Psoas muscle (tissue), 8 donors: ENCODE results near the gene COL20A1. TPM values are rescaled to one million over a fixed set of nuclear protein-coding genes. Genes with fewer than 3 reads are reported as not detected.

Source experiments
- ATAC-seq, 4 donors: fragments of 200-7000 bp; cut with Tn5 transposase; one replicate each; pipeline ENCODE4 v1.9.1; 2020; ENCODE audit warnings: moderate library complexity in 3 of 4, mild to moderate bottlenecking in 2 of 4
- DNase-seq, 2 donors: peaks; one replicate each; pipeline ENCODE4 v3.0.0-alpha.2; 2020
- H3K27ac ChIP-seq: fragments of 200-600 bp; one replicate; pipeline ENCODE4 v1.8.0; 2022
- H3K27me3 ChIP-seq, 3 donors: fragments of 200-600 bp in 1 of 3; one replicate each; pipeline versions ENCODE4 v1.6.1 to v1.8.0; 2013 to 2022; ENCODE audit warnings: low read length in 2 of 3, mild to moderate bottlenecking in 2 of 3, moderate library complexity in 1 of 3; ENCODE audit not compliant: insufficient read depth in 3 of 3
- H3K36me3 ChIP-seq, 2 donors: fragments of 200-600 bp in 1 of 2; one replicate each; pipeline versions ENCODE4 v1.6.1 to v1.8.0; 2013 to 2022; ENCODE audit warnings: low read depth in 1 of 2, mild to moderate bottlenecking in 1 of 2, moderate library complexity in 1 of 2; ENCODE audit not compliant: insufficient read depth in 1 of 2
- H3K4me1 ChIP-seq: fragments of 200-600 bp; one replicate; pipeline ENCODE4 v1.8.0; 2022
- H3K4me3 ChIP-seq: fragments of 200-600 bp; one replicate; pipeline ENCODE4 v1.8.0; 2022; ENCODE audit warnings: mild to moderate bottlenecking
- H3K9me3 ChIP-seq: fragments of 200-600 bp; one replicate; pipeline ENCODE4 v1.8.0; 2022
- WGBS, 3 donors: extraction: QIAGEN DNeasy Blood & Tissue Kit; methylation state at CpG; one replicate each; pipeline versions ENCODE4 v1.1.6 to v1.1.7; 2013; 5-methylcytosine and 5-hydroxymethylcytosine counted together
- intact Hi-C, 2 donors: fragments of 100-400 bp; cut with DNase I; formaldehyde crosslinking; loops; one replicate each; pipeline versions ENCODE4 v1.11.0 to v1.14.2; 2022
- polyA plus RNA-seq, 3 donors: library from polyadenylated mRNA; stranded (reverse); fragments of 200-250 nt; gene quantifications; one replicate each; pipeline ENCODE4 v1.2.3, GENCODE V29; 2013
- total RNA-seq, 4 donors: library from RNA; stranded (reverse); fragmentation: NEBNext Ultra II Directional in 2 of 4; extraction: Animal tissue kit (Norgen Biotek cat#: 25700) in 2 of 4; gene quantifications; one replicate each; pipeline versions ENCODE4 v1.2.1 to v1.2.4, GENCODE V29; 2021 to 2023
- TF ChIP-seq, protein P1 (sequence below): fragments of 200-600 bp; IDR thresholded peaks from one replicate; pipeline ENCODE4 v1.8.0; 2022; ENCODE audit warnings: antibody characterized with exemption
- donor health status: healthy with polysubstance abuse.
- donor health status: DM: no; HTN: no; CAD: no; lungs with moderate emphysema.
- donor health status: Bipolar disorder and iron deficiency.
- donor health status: healthy.
- donor health status: DM: yes; HTN: yes; CAD: no.
- donor health status: DM: no; HTN: no; CAD: no.
- donor health status: DM: no; HTN: no; CAD: no.
- donor health status: DM: yes; HTN: yes; CAD: no.

Gene COL20A1
- total and polyA plus RNA-seq, 7 donors = 0.08 to 0.09 TPM; not detected in 5

GRCh38 chr20:63288581-63289251 is 4.3 kb upstream of the COL20A1 start:
- TF ChIP-seq, protein P1, sequence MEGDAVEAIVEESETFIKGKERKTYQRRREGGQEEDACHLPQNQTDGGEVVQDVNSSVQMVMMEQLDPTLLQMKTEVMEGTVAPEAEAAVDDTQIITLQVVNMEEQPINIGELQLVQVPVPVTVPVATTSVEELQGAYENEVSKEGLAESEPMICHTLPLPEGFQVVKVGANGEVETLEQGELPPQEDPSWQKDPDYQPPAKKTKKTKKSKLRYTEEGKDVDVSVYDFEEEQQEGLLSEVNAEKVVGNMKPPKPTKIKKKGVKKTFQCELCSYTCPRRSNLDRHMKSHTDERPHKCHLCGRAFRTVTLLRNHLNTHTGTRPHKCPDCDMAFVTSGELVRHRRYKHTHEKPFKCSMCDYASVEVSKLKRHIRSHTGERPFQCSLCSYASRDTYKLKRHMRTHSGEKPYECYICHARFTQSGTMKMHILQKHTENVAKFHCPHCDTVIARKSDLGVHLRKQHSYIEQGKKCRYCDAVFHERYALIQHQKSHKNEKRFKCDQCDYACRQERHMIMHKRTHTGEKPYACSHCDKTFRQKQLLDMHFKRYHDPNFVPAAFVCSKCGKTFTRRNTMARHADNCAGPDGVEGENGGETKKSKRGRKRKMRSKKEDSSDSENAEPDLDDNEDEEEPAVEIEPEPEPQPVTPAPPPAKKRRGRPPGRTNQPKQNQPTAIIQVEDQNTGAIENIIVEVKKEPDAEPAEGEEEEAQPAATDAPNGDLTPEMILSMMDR = no peak
- ATAC-seq = no peak
- Histone ChIP-seq H3K9me3 (no peaks in the 10 kb centered on the region), H3K4me3 (no peak overlapping the region), H3K27ac (no peak overlapping the region), H3K4me1 (no peaks in the 10 kb centered on the region), H3K36me3 (peaks cover 6 to 50% of the 10 kb centered on the region in 2 donors), H3K27me3 (peaks cover 0 to 17% (median 0%) of the 10 kb centered on the region in 3 donors)
- 77 to 83% (median 82%) methylated on average over 28 of the region's 28 CpGs for WGBS, 3 donors
- peak in 1 of 2 donors; percentile 12 for DNase-seq
- intact Hi-C loops = no loop called here

- Histone ChIP-seq H3K4me3 (no peak overlapping the region), H3K9me3 (no peaks in the 10 kb centered on the region), H3K27ac (no peak overlapping the region), H3K27me3 (peaks cover 0 to 23% (median 6%) of the 10 kb centered on the region in 3 donors), H3K36me3 (peaks cover 6 to 44% of the 10 kb centered on the region in 2 donors), H3K4me1 (no peaks in the 10 kb centered on the region)
- intact Hi-C loops = no loop called here
- TF ChIP-seq, protein P1 = no peak
- DNase-seq (peak in 1 of 2 donors; percentile 17), ATAC-seq (no peak)
- 86 to 90% (median 87%) methylated on average over 25 of the region's 25 CpGs for WGBS, 3 donors
These were observed 3.5 kb upstream of the COL20A1 start for GRCh38 chr20:63289311-63290135.

- intact Hi-C loops = no loop called here
- Histone ChIP-seq H3K4me3 (no peak overlapping the region), H3K9me3 (no peaks in the 10 kb centered on the region), H3K27me3 (peaks cover 0 to 29% (median 7%) of the 10 kb centered on the region in 3 donors), H3K36me3 (peaks cover 6 to 37% of the 10 kb centered on the region in 2 donors), H3K4me1 (no peaks in the 10 kb centered on the region), H3K27ac (no peak overlapping the region)
- DNase-seq (peak in 1 of 2 donors; percentile 14), ATAC-seq (peak in 3 of 4 donors; percentile 5 to 16 (median 12))
- WGBS, 3 donors = 70 to 75% (median 73%) methylated on average over 15 to 17 of the region's 17 CpGs
- TF ChIP-seq, protein P1 = no peak
These were observed 2.8 kb upstream of the COL20A1 start for GRCh38 chr20:63290136-63290676.

GRCh38 chr20:63290677-63291472 is 2.1 kb upstream of the COL20A1 start:
- 23 to 31% (median 26%) methylated on average over 26 of the region's 26 CpGs for WGBS, 3 donors
- peaks cover 0 to 35% (median 7%) of the 10 kb centered on the region in 3 donors for H3K27me3 ChIP-seq
- H3K27ac ChIP-seq = no peak overlapping the region
- no peaks in the 10 kb centered on the region for H3K4me1 ChIP-seq
- ATAC-seq (peak; percentile 60 to 72 (median 68)), DNase-seq (peak; percentile 41 to 72)
- no peaks in the 10 kb centered on the region for H3K9me3 ChIP-seq
- TF ChIP-seq, protein P1 = peak; percentile 57
- intact Hi-C loops = no loop called here
- no peak overlapping the region for H3K4me3 ChIP-seq
- H3K36me3 ChIP-seq = peaks cover 6 to 31% of the 10 kb centered on the region in 2 donors
